Measurements from ENCODE around the gene E4F1. TPM values are rescaled to one million over a fixed set of nuclear protein-coding genes. Genes with fewer than 3 reads are reported as not detected.

E4F1 gene
- total RNA-seq, 1 experiment from 2014 or later = 34.4 TPM

GRCh38 chr16:2284797-2285576 lies 61.6 kb downstream of the E4F1 start:
- H3K27ac Mint-ChIP-seq = no peak overlapping the region
- H3K27me3 Mint-ChIP-seq (ENCODE audit: low read depth) = no peaks in the 10 kb centered on the region

More at GRCh38 chr16:2284797-2285576, 61.6 kb downstream of the E4F1 start:
- no peak for DNase-seq (ENCODE audit: low spot score)
- POLR2A ChIA-PET = no interaction called here
- Mint-ChIP-seq H3K4me3 (no peak overlapping the region), H3K36me3 (no peaks in the 10 kb centered on the region), H3K4me1 (no peaks in the 10 kb centered on the region), H3K9me3 (no peaks in the 10 kb centered on the region)
- TF ChIP-seq, protein P1, sequence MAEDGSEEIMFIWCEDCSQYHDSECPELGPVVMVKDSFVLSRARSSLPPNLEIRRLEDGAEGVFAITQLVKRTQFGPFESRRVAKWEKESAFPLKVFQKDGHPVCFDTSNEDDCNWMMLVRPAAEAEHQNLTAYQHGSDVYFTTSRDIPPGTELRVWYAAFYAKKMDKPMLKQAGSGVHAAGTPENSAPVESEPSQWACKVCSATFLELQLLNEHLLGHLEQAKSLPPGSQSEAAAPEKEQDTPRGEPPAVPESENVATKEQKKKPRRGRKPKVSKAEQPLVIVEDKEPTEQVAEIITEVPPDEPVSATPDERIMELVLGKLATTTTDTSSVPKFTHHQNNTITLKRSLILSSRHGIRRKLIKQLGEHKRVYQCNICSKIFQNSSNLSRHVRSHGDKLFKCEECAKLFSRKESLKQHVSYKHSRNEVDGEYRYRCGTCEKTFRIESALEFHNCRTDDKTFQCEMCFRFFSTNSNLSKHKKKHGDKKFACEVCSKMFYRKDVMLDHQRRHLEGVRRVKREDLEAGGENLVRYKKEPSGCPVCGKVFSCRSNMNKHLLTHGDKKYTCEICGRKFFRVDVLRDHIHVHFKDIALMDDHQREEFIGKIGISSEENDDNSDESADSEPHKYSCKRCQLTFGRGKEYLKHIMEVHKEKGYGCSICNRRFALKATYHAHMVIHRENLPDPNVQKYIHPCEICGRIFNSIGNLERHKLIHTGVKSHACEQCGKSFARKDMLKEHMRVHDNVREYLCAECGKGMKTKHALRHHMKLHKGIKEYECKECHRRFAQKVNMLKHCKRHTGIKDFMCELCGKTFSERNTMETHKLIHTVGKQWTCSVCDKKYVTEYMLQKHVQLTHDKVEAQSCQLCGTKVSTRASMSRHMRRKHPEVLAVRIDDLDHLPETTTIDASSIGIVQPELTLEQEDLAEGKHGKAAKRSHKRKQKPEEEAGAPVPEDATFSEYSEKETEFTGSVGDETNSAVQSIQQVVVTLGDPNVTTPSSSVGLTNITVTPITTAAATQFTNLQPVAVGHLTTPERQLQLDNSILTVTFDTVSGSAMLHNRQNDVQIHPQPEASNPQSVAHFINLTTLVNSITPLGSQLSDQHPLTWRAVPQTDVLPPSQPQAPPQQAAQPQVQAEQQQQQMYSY (CRISPR knock-in tag; IDR thresholded peaks at IDR 0.05) = no peak
- TF ChIP-seq RORB (CRISPR knock-in tag; IDR thresholded peaks at IDR 0.05) (no peak), ZSCAN18 (CRISPR knock-in tag; IDR thresholded peaks at IDR 0.05) (no peak), ZNF281 (CRISPR knock-in tag; IDR thresholded peaks at IDR 0.05) (no peak), CDX4 (CRISPR knock-in tag; IDR thresholded peaks at IDR 0.05; ENCODE audit: borderline replicate concordance) (no peak), CBFB (CRISPR knock-in tag; IDR thresholded peaks at IDR 0.05; ENCODE audit: low read depth) (no peak), EMX1 (CRISPR knock-in tag; IDR thresholded peaks at IDR 0.05) (no peak), FOXJ3 (CRISPR knock-in tag; IDR thresholded peaks at IDR 0.05; ENCODE audit: borderline replicate concordance) (no peak)
- TF ChIP-seq, protein P2, sequence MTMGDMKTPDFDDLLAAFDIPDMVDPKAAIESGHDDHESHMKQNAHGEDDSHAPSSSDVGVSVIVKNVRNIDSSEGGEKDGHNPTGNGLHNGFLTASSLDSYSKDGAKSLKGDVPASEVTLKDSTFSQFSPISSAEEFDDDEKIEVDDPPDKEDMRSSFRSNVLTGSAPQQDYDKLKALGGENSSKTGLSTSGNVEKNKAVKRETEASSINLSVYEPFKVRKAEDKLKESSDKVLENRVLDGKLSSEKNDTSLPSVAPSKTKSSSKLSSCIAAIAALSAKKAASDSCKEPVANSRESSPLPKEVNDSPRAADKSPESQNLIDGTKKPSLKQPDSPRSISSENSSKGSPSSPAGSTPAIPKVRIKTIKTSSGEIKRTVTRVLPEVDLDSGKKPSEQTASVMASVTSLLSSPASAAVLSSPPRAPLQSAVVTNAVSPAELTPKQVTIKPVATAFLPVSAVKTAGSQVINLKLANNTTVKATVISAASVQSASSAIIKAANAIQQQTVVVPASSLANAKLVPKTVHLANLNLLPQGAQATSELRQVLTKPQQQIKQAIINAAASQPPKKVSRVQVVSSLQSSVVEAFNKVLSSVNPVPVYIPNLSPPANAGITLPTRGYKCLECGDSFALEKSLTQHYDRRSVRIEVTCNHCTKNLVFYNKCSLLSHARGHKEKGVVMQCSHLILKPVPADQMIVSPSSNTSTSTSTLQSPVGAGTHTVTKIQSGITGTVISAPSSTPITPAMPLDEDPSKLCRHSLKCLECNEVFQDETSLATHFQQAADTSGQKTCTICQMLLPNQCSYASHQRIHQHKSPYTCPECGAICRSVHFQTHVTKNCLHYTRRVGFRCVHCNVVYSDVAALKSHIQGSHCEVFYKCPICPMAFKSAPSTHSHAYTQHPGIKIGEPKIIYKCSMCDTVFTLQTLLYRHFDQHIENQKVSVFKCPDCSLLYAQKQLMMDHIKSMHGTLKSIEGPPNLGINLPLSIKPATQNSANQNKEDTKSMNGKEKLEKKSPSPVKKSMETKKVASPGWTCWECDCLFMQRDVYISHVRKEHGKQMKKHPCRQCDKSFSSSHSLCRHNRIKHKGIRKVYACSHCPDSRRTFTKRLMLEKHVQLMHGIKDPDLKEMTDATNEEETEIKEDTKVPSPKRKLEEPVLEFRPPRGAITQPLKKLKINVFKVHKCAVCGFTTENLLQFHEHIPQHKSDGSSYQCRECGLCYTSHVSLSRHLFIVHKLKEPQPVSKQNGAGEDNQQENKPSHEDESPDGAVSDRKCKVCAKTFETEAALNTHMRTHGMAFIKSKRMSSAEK (CRISPR knock-in tag; IDR thresholded peaks at IDR 0.05; ENCODE audit: borderline replicate concordance) = no peak
- no peak for ATAC-seq
- CTCF ChIA-PET = interaction anchor here (1.2 to 2.6 kb wide), 2 partner anchors 12 to 216 kb away, joined by 4 to 10 read pairs; no protein-coding TSS in a partner anchor

Small RNA genes lying within 50 kb of the gene (microRNA-seq; reads per million reads assigned to microRNA genes)
- gene MIR3677 (ENCODE audit: borderline number of aligned reads) = not detected
- not detected for gene MIR4717 (ENCODE audit: borderline number of aligned reads)

Other genes with a start within 250 kb of the E4F1 start
- gene NOXO1, start 242.1 kb upstream of the E4F1 start, total RNA-seq (2021) = 5.7 to 7.7 TPM (median 6.9 TPM) in 3 replicates
- 56.0 to 58.5 TPM (median 57.0 TPM) in 3 replicates for gene GFER, start 239.4 kb upstream of the E4F1 start, total RNA-seq (2021)
- 41.5 to 53.5 TPM (median 51.2 TPM) in 3 replicates for gene SYNGR3, start 233.6 kb upstream of the E4F1 start, total RNA-seq (2021)
- gene ZNF598, start 213.8 kb upstream of the E4F1 start, total RNA-seq (2021) = 53.9 to 66.4 TPM (median 55.5 TPM) in 3 replicates
- gene NPW, start 203.8 kb upstream of the E4F1 start, total RNA-seq (2021) = 15.2 to 28.6 TPM (median 22.0 TPM) in 3 replicates
- gene NHERF2, start 196.7 kb upstream of the E4F1 start, total RNA-seq (2021) = 23.3 to 31.1 TPM (median 28.0 TPM) in 3 replicates
- 90.5 to 93.4 TPM (median 93.3 TPM) in 3 replicates for gene NTHL1, start 175.8 kb upstream of the E4F1 start, total RNA-seq (2021)
- 103 to 134 TPM (median 117 TPM) in 3 replicates for gene TSC2, start 175.6 kb upstream of the E4F1 start, total RNA-seq (2021)
- gene PKD1, start 87.7 kb upstream of the E4F1 start, total RNA-seq (2021) = 96.8 to 102 TPM (median 98.9 TPM) in 3 replicates
- gene RAB26, start 75.0 kb upstream of the E4F1 start, total RNA-seq (2021) = 6.2 to 7.3 TPM (median 6.9 TPM) in 3 replicates
- 148 to 159 TPM (median 152 TPM) in 3 replicates for gene TRAF7, start 67.8 kb upstream of the E4F1 start, total RNA-seq (2021)
- gene CASKIN1, start 27.0 kb upstream of the E4F1 start, total RNA-seq (2021) = 9.4 to 15.7 TPM (median 11.3 TPM) in 3 replicates
- 71.6 to 76.1 TPM (median 75.9 TPM) in 3 replicates for gene MLST8, start 18.1 kb upstream of the E4F1 start, total RNA-seq (2021)
- gene BRICD5, start 12.7 kb upstream of the E4F1 start, total RNA-seq (2021) = 12.5 to 15.2 TPM (median 13.6 TPM) in 3 replicates
- 38.4 to 40.1 TPM (median 39.5 TPM) in 3 replicates for gene PGP, start 8.8 kb upstream of the E4F1 start, total RNA-seq (2021)
- gene DNASE1L2, start 12.9 kb downstream of the E4F1 start, total RNA-seq (2021) = 0.66 to 1.1 TPM (median 1.0 TPM) in 3 replicates
- gene ECI1, start 28.0 kb downstream of the E4F1 start, total RNA-seq (2021) = 100 to 110 TPM (median 106 TPM) in 3 replicates
- 331 to 333 TPM (median 333 TPM) in 3 replicates for gene RNPS1, start 44.5 kb downstream of the E4F1 start, total RNA-seq (2021)
- 12.1 to 16.8 TPM (median 15.9 TPM) in 3 replicates for gene ABCA3, start 117.1 kb downstream of the E4F1 start, total RNA-seq (2021)
- gene CCNF, start 205.9 kb downstream of the E4F1 start, total RNA-seq (2021) = 53.5 to 65.7 TPM (median 54.7 TPM) in 3 replicates
- 51.7 to 61.6 TPM (median 51.9 TPM) in 3 replicates for gene TEDC2, start 236.5 kb downstream of the E4F1 start, total RNA-seq (2021)
- 0.82 to 0.92 TPM (median 0.89 TPM) in 3 replicates for gene NTN3, start 247.7 kb downstream of the E4F1 start, total RNA-seq (2021)